Stimulated activated CD4-positive, alpha-beta T cell treated with anti-CD3 and anti-CD28 coated beads, Interleukin-15, amount 100 ng/mL, for 24 hours (primary cell): ENCODE results near the gene RUBCNL.
"Not testable (repeated sequence)": the region's sequence is repeated elsewhere in the genome, so short reads cannot be mapped to it uniquely, and the experiment has no call there.

Source experiments
- DNase-seq: peaks from one replicate; pipeline ENCODE4 v3.0.0-alpha.2; 2020

RUBCNL gene

GRCh38 chr13:46372938-46373337 is 14.1 kb downstream of the RUBCNL start:
- DNase-seq = not testable (repeated sequence)

- DNase-seq = no peak
These were observed 15.0 kb downstream of the RUBCNL start for GRCh38 chr13:46372071-46372470.

- no peak for DNase-seq
These were observed 17.4 kb downstream of the RUBCNL start for GRCh38 chr13:46369506-46370277.

- DNase-seq = no peak
These were observed 19.3 kb downstream of the RUBCNL start for GRCh38 chr13:46367617-46368327.

- DNase-seq = no peak
These were observed 25.6 kb downstream of the RUBCNL start for GRCh38 chr13:46361276-46361934.

- no peak for DNase-seq
These were observed 26.4 kb downstream of the RUBCNL start for GRCh38 chr13:46360604-46361003.

GRCh38 chr13:46359714-46360113 is 27.3 kb downstream of the RUBCNL start:
- no peak for DNase-seq

GRCh38 chr13:46355901-46356590 is 31.0 kb downstream of the RUBCNL start:
- DNase-seq = no peak

GRCh38 chr13:46355088-46355468 is 32.0 kb downstream of the RUBCNL start:
- DNase-seq = no peak

- DNase-seq = peak; percentile 41
These were observed 32.6 kb downstream of the RUBCNL start for GRCh38 chr13:46354156-46355087.

- no peak for DNase-seq
These were observed 34.2 kb downstream of the RUBCNL start for GRCh38 chr13:46352805-46353204.

GRCh38 chr13:46350003-46350402 is 37.0 kb downstream of the RUBCNL start:
- no peak for DNase-seq

GRCh38 chr13:46348961-46349360 is 38.1 kb downstream of the RUBCNL start:
- DNase-seq = no peak

- no peak for DNase-seq
These were observed 39.8 kb downstream of the RUBCNL start for GRCh38 chr13:46347277-46347676.

GRCh38 chr13:46345866-46346265 is 41.2 kb downstream of the RUBCNL start:
- DNase-seq = no peak

GRCh38 chr13:46345398-46345797 is 41.7 kb downstream of the RUBCNL start:
- DNase-seq = no peak

GRCh38 chr13:46343279-46343994 is 43.6 kb downstream of the RUBCNL start:
- no peak for DNase-seq

GRCh38 chr13:46342538-46342937 is 44.5 kb downstream of the RUBCNL start:
- no peak for DNase-seq

- DNase-seq = peak; percentile 55
These were observed 45.8 kb downstream of the RUBCNL start for GRCh38 chr13:46341112-46341711.

GRCh38 chr13:46340631-46341111 is 46.4 kb downstream of the RUBCNL start:
- no peak for DNase-seq

GRCh38 chr13:46340011-46340410 is 47.0 kb downstream of the RUBCNL start:
- no peak for DNase-seq
